Mucosa of gallbladder (tissue), 1 donor: Measurements from ENCODE around the gene CRYGS. TPM values are rescaled to one million over a fixed set of nuclear protein-coding genes. Genes with fewer than 3 reads are reported as not detected.
"Not testable (repeated sequence)": the region's sequence is repeated elsewhere in the genome, so short reads cannot be mapped to it uniquely, and the experiment has no call there.

Source experiments
- DNase-seq: peaks from one replicate; pipeline ENCODE4 v3.0.0-alpha.2; 2020; ENCODE audit warnings: low spot score
- total RNA-seq: library from RNA; stranded (reverse); gene quantifications from one replicate; pipeline ENCODE4 v1.2.1, GENCODE V29; 2021
- donor health status: DM: no; HTN: no; CAD: no.

CRYGS gene
- total RNA-seq, 1 donor from 2014 or later: 2.7 TPM

DNA sequence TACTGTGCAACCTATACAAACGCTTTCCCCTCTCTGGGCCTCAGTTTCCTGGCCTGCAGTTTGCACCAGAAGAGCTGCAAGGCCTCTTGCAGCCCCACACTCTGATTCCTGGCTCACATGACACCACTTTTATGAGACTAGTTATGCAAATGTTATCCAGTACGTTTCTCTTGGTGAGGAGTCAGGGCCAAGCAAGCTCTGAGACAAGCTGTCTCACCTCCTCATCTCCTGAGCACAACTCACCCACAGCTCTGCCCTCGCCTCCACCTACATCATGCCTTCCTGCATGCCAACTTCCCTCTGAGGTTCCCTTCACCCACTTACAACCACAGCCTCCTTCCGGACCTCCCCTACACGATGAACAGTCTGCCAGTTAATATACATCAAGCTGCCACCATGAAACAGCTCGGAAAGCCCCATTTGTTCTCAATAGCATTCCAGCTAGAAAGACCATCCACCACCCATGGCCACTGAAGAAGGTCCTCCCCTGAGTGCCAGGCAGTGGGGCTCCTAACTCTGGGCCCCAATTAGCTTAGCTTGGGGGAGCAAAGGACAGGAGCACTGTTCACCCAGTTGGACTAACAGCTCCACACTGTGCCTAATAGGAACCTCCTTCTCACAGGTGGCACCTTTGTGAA lies 25.0 kb downstream of the CRYGS start:
- no peak for DNase-seq

DNA sequence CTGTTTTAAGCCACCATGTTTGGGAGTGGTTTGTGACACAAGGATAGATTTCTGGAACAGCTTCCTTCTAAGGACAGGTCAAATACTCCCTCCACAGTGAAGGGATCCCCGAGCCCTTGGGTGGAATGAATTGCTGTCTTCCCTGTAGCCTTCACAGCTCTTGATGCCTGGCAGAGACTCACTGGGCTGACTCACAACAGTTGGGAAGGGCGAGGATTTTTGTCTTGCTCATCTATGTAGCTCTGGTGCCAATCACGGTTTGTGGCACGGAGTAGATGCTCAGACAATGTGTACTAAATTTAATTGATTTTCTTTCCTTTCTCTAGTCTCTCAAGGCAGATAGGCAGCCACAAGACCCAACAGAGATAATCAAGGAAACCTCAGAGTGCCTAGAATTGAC lies 27.0 kb downstream of the CRYGS start:
- DNase-seq: no peak

DNA sequence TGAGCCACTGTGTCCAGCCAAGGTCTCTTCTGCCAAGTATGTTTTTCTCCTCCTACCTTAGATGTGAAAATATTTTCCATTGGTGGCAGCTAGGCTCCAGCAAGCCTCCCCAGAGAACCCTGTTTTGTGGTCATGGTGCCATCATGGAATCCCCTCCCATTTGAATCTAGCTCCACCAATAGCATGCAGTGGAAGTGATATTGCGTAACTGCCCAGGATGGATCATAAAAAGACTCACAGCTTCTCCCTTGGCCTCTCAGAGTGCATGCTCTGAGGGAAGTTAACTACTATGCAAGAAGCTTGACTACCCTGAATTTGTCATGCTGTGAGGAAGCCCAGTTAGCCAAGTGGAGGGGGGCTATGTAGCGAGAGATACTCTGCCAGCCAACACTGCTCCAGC lies 27.5 kb downstream of the CRYGS start:
- DNase-seq: no peak

DNA sequence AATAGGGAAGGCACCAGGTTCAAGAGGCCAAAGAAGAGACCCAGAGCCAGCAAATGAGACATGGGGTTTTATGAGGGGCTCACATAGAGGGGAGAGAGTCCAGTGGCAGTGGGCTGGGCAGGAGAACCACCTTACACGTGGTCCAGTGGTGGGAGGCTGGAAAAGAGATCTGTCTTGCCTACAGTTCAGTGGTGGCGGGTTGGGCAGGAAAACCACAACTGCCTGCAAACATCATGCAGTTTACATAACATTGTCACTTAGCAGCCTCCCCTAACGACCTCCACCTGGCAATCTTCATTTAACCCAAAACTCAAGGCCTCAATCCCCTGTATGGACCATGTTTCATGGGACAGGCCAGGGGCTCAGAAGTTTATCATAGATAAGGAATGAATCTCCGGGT lies 29.1 kb downstream of the CRYGS start:
- DNase-seq: no peak

DNA sequence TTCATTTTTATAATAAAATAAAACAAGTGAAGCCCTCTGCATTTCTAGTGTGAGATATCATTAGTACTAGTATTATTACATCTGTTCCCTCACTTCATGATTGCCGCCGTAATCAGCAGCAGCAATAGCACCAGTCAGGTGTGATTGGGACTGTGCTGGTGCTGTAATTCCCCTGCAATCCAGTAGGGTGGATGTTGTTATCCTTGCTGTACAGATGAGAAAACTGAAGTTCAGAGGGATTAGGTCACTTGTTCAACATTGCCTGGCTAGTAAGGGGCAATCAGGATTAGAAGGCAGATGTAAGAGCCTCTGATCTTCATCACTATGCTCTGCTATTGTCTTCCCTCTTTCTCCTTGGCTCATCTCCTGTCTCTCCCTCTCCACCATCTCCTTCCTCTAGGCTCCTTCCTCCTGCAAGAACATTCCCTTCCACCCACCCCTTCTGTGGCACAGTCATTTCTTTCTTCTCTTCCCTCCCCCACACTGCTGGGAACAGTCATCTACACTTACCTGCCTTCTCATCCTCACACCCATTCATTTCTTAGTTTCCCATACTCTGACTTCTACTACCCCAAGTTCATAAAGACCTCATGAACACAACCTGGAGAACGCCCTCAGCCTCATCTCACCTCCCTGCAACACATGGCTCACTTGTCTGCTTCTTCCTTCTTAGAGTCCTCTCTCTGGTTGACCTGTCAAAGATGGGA lies 29.7 kb downstream of the CRYGS start:
- no peak for DNase-seq

DNA sequence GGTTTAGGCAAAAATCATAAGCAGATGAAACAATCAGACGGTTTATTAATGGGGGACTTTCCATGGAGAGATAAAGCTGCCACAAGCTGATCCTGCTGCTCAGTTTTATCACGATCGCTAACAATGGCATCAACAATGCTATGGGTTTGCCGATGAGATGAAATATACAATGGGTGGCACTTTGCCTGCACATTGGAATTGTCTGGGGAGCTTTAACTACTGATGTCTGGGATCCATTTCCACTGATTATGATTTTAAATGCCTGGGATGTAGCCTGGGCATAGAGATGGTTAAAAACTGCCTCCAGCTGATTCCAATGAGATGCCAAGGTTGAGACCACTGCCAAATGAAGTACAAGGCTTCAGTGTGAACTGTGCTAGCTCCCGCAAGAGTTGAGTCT lies 30.8 kb downstream of the CRYGS start:
- DNase-seq: no peak

DNA sequence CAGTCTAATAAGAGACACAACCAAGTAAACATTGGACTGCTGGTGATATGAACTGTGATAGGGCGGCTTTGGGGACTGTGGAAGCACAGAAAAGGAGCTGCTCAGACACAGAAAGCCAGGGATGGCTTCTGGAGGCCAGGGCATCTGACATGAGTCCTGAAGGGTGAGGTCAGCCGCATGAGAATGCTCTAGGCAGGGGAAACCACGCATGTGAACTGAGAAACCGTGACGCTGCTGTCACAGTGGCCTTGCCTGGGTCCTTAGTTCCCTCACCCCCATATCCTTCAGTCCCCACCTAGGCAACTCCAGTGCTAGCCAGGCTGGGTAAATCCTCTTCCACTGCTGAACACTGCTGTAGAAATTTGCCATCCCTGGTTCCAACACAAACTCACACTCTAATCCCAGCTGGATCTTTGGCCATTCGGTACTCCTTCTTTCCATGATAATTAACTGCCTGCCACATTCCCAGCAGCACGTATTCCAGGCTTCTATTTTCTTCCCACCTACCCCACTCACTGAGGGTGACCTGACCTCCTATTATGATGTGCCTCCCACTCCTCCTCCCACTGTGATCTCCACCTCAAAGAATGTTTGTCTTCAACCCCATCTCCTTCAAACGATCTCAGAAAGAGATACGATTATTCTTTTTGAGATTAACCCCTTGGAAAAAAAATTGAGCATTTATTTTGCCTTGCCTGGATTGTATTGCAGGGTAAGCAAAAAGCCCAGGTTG lies 31.4 kb downstream of the CRYGS start:
- DNase-seq: no peak

DNA sequence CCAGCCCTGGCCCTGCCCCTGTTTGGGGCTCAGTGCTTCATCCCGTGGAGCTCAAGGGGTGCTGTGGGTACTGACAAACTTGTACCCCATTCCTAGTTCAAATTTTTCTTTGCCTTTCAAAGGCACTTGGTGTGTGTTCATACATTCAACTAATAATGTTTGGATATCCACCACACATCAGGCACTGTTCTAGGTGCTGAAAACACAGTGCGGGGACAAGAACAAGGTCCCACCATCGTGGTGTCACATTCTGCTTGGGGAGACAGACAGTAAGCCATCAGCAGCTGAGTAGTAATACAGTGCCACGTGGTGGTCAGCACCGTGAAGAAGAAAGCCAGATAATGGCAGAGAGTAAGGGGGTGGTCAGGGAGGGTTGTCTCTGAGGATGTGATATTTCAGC lies 32.5 kb downstream of the CRYGS start:
- DNase-seq: no peak

DNA sequence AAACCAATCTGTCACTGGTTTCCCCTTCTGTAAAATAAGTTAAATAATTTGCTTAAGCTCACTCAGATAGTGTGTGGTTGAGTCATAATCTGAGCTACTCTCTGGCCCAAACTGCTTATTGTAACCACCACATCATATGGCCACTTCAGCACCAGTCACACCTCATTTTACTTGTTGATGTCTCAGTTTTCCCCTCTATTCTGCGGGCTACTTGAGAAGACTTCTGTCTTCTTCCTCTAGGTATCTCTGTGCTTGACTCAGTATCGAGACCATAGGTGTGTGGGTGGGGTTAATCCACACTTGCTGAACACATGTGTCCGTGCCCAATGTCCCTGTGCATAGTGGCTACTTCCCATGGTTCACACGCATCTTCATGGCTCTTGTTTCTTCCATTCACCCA lies 32.9 kb downstream of the CRYGS start:
- DNase-seq: no peak

DNA sequence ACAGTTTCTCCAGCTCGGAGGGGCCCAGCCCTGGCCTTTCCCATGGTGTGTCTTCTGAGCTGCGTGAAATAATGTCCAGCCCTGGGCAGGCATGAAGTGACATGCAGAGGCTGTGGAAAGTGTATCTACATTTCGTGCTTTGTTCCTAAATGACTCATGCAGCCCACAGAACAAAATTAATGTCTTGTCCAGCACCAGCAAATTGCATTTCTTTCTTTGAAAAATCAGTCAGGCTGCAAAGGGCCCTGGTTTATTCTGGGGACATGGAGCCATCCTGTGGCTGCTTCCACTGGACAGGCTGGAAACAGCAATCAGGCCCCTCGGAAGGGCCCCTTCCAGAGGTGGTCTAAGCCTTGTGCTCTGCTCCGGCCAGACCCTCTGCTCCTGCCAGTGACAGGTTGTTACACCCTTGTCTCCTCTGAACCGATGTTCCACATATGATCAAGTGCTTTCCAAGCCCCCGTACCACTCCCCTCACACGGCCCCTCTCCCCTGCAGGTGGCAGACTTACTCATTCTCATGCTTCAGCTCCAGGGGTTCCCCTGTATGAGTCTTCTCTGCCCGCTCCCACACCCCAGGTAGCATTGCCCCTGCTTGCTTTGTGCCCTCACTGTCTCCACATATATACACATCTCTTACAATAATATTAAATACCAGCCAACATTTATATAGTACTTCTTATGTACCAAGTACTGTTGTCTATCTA lies 33.7 kb downstream of the CRYGS start:
- DNase-seq: no peak

DNA sequence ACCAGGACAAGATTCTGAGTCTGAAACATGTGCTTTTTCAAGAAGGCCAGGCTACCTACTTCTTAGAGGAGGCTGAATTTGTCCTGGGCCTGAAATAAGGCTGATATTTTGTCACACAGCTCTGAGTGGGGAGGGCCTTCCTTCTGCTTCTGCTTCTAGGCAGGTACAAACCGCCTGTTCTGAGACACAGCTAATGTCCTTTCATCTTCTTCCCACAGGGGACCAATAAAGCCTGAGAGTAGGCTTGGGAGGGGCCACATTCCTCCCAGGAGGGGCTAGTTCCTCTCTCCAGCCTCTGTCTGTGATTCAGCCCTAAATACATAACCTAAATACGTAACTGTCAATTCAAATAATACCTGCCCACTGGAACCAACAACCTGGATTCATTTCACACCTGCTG lies 34.8 kb downstream of the CRYGS start:
- DNase-seq: no peak

DNA sequence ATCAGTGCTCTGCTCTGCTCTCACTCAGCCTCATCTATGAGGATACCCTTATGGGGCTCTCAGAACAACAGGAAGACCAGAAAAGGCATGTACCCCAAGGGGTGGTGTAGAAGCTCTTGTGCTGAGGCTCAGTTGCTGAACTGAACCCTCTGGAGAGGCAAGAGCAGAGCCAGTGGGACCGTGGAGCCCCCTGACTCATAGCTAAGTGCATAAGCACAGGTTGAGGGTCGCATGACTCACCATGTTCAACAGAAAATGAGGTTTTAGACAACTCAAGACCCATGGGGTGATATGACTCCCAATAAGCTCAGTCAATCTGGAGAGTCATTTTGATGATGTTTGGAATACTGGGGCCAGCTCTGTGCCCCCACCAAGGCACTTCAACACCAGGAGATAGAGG lies 37.3 kb downstream of the CRYGS start:
- DNase-seq: no peak

DNA sequence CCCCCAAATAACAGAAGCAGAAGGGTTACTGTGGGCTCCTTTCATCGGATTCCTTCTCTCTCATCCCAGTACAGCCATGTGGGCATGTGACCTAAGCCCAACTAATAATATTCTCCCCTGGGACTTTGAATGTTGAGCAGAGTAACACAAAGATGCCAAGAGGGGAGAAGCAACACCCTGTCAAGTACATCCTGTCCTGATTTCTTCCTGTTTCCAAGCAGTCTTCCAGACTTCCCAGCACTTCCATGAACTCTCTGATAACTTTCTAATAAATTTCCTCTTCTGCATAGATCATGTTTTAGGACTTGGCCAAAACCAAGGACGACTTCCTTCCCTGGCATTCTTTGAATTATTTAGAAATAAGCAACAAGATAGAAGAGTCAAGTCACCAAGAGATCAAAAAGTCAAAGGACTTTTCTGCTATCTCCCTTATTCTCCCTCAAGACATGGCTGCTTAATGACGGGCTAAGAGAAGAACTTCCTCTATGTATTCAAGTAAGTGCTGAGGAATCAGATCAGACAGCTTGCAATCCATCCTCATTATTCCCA lies 37.9 kb downstream of the CRYGS start:
- no peak for DNase-seq

DNA sequence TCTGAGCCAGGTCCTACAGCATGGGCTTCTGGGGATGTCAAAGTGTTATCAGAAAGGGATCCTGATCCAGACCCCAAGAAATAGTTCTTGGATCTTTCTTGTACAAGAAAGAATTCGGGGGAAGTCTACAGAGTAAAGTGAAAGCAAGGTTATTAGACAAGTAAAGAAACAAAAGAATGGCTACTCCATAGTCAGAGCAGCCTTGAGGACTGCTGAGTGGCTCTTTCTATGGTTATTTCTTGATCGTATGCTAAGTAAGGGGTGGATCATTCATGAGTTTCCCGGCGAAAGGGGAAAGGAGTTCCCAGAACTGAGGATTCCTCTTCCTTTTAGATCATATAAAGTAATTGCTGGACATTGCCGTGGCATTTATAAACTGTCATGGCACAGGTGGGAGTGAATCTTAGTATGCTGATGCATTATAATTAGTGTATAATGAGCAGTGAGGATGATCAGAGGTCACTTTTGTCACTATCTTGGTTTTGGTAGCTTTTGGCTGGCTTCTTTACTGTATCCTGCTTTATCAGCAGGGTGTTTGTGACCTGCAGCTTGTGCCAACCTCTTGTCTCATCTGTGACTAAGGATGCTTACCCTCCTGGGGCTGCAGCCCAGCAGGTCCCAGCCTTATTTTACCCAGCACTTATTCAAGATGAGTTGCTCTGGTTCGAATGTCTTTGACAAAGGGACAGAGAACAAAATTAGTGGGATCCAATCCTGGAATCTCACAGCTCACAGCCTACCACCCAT lies 41.0 kb downstream of the CRYGS start:
- DNase-seq: no peak

DNA sequence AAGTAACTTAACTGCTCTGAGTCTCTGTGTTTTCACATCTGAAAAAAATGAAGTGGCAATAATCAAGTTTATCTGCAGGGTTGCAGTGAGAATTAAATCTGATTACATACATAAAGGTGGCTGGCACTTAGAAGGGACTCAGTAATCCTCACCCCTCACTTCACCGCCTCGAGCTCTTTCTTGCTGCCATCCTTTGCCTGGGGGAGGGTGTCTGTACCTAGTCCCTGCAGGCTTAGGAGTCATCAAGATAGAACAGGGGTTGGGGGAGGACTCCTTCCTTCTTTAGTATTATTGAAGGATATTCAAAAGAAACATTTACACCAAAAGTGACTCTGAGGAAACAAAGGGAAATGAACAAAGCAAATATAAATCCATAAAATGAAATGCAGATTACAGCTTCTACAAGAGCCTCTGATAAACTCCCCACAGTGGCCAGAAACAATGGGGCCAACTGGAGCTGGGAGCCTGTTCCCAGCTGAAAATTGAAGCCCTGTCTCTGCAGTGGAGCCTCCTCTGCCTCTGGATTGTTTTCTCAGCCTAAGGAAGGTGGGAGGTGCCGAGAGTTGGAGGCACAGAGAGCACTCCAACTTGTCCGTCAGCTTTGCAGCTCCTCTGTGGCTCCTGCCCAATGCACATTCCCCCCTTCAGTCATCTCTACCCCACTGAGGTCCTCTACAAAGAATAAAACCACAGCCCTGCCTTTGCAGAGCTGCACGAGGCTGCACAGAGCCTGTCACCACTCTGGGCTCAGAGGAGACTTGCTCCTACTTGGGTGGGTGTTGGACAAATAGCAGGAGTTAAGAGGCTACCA lies 41.8 kb downstream of the CRYGS start:
- no peak for DNase-seq

DNA sequence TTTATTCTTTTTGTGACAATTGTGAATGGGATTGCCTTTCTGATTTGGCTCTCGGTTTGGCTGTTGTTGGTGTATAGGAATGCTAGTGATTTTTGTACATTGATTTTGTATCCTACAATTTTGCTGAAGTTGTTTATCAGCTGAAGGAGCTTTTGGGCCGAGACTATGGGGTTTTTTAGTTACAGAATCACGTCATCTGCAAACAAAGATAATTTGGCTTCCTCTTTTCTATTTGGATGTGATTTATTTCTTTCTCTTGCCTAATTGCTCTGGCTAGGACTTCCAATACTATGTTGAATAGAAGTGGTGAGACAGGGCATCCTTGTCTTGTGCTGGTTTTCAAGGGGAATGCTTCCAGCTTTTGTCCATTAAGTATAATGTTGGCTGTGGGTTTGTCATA lies 44.2 kb downstream of the CRYGS start:
- not testable (repeated sequence) for DNase-seq

DNA sequence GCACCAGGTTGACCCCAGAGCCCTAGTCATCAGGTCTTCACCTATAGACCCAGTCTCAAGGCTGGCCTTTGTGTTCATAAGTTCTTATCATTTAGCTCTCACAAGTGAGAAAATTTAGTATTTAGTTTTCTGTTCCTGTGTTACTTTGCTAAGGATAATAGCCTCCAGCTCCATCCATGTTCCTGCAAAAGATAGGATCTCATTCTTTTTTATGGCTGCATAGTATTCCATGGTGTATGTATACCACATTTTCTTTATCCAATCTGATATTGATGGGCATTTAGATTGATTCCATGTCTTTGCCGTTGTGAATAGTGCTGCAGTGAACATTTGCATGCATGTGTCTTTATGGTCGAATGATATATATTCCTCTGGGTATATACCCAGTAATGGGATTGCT lies 46.2 kb downstream of the CRYGS start:
- DNase-seq: not testable (repeated sequence)

DNA sequence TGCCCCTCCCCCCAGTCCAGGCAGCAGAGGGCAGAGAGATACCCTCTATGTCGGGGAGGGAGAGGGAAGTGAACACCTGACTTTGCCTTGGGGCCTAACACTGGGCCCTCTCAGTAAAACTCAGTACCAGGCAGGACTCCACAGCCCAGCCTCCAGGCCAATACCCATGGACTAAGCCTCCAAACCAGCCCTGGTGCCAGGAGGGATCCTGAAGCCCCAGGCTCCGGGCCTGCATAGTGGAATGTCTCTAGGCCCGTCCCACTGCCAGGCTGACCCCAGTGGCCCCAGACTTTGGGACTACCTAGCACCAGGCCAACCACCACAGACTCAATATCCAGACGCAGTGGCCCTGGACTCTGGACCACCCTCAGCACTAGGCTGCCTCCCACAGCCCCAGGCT lies 46.6 kb downstream of the CRYGS start:
- DNase-seq: no peak

DNA sequence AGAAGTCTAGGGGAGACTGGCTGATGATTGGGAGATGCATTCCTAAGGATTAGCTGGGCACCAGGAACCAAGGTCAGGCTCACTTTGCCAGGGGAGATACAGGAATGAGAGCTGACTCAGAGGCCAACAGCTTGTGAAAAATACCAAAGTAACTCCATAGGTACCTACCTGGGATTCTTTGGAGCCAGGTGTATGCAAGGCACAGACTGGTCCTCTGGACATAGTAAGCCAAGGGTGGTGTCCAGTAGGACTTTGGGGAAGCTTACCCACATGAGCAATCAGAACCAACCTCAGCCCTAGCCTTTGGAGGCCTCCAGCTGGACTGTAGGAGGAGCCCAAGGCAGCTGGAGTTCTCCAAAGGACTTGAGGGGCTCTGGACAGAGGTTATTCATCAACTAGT lies 47.5 kb downstream of the CRYGS start:
- no peak for DNase-seq

DNA sequence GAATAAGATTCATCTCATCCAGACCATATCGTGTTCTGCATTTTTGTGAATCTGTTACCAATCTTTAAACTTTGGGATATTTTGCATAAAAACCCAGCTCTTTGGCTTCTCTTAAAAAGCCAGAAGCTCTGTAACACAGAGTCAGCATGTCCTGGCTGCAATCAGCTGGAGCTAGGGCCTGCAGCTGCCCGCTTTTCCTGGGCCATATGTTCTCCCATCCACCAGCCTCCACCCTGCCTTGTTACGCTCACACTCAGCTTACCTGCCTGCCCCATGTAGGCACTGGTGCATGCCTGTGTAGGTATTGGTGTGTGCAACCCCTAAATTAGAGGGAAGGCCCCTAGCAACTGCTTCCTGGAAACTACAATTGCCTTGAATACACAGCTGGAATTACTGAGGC lies 48.2 kb downstream of the CRYGS start:
- no peak for DNase-seq
